Effector memory CD4-positive, alpha-beta T cell (primary cell): ENCODE results near the gene TMEM200B.
"Not testable (repeated sequence)": the region's sequence is repeated elsewhere in the genome, so short reads cannot be mapped to it uniquely, and the experiment has no call there.

Source experiments
- DNase-seq, 3 donors: peaks; one replicate each; pipeline ENCODE4 v3.0.0-alpha.2; 2020
- H3K27ac ChIP-seq: 2 replicates; pipeline ENCODE4 v1.7.0; 2013; ENCODE audit warnings: mild to moderate bottlenecking, low read length, moderate library complexity; ENCODE audit not compliant: insufficient read depth, poor library complexity, severe bottlenecking
- H3K27me3 ChIP-seq: replicated peaks from 2 replicates; pipeline ENCODE4 v1.7.0; 2013; ENCODE audit warnings: mild to moderate bottlenecking, low read length; ENCODE audit not compliant: insufficient read depth, control insufficient read depth, poor library complexity, severe bottlenecking
- H3K36me3 ChIP-seq: 2 replicates; pipeline ENCODE4 v1.7.0; 2013; ENCODE audit warnings: mild to moderate bottlenecking, low read length, moderate library complexity; ENCODE audit not compliant: control insufficient read depth, insufficient read depth
- H3K4me1 ChIP-seq: 2 replicates; pipeline ENCODE4 v1.7.0; 2013; ENCODE audit warnings: low read length, mild to moderate bottlenecking; ENCODE audit not compliant: control insufficient read depth, insufficient read depth, poor library complexity, severe bottlenecking
- H3K4me3 ChIP-seq: 2 replicates; pipeline ENCODE4 v1.7.0; 2013; ENCODE audit warnings: low read length, low read depth, mild to moderate bottlenecking; ENCODE audit not compliant: insufficient read depth, poor library complexity, severe bottlenecking
- H3K9me3 ChIP-seq: 2 replicates; pipeline ENCODE4 v1.7.0; 2013; ENCODE audit warnings: mild to moderate bottlenecking, low read length, moderate library complexity; ENCODE audit not compliant: control insufficient read depth

TMEM200B gene

GRCh38 chr1:29090937-29091618, 32.6 kb downstream of the TMEM200B start:
- H3K27ac ChIP-seq = no peak overlapping the region
- no peak overlapping the region for H3K4me3 ChIP-seq
- H3K36me3 ChIP-seq = peaks cover 35% of the 10 kb centered on the region
- H3K4me1 ChIP-seq = no peaks in the 10 kb centered on the region
- no peaks in the 10 kb centered on the region for H3K9me3 ChIP-seq
- H3K27me3 ChIP-seq = no peaks in the 10 kb centered on the region
- DNase-seq = no peak

- Histone ChIP-seq H3K9me3 (no peaks in the 10 kb centered on the region), H3K27ac (no peak overlapping the region), H3K36me3 (peaks cover 21% of the 10 kb centered on the region), H3K27me3 (no peaks in the 10 kb centered on the region), H3K4me3 (no peak overlapping the region), H3K4me1 (no peaks in the 10 kb centered on the region)
- DNase-seq = no peak
Observed at GRCh38 chr1:29084196-29084521, 39.5 kb downstream of the TMEM200B start.

- H3K27ac ChIP-seq = no peak overlapping the region
- H3K36me3 ChIP-seq = peaks cover 18% of the 10 kb centered on the region
- H3K9me3 ChIP-seq = no peaks in the 10 kb centered on the region
- no peak overlapping the region for H3K4me3 ChIP-seq
- H3K4me1 ChIP-seq = no peaks in the 10 kb centered on the region
- H3K27me3 ChIP-seq = no peaks in the 10 kb centered on the region
- no peak for DNase-seq
Observed at GRCh38 chr1:29083317-29084195, 40.1 kb downstream of the TMEM200B start.

GRCh38 chr1:29082519-29082918, 41.2 kb downstream of the TMEM200B start:
- H3K27ac ChIP-seq = no peak overlapping the region
- peaks cover 17% of the 10 kb centered on the region for H3K36me3 ChIP-seq
- no peaks in the 10 kb centered on the region for H3K4me1 ChIP-seq
- no peaks in the 10 kb centered on the region for H3K27me3 ChIP-seq
- H3K4me3 ChIP-seq = no peak overlapping the region
- H3K9me3 ChIP-seq = no peaks in the 10 kb centered on the region
- DNase-seq = no peak

- DNase-seq = no peak
- Histone ChIP-seq H3K9me3 (no peaks in the 10 kb centered on the region), H3K27me3 (no peaks in the 10 kb centered on the region), H3K36me3 (peaks cover 24% of the 10 kb centered on the region), H3K27ac (no peak overlapping the region), H3K4me1 (no peaks in the 10 kb centered on the region), H3K4me3 (no peak overlapping the region)
Observed at GRCh38 chr1:29081201-29081600, 42.5 kb downstream of the TMEM200B start.

GRCh38 chr1:29079916-29080629, 43.6 kb downstream of the TMEM200B start:
- not testable (repeated sequence) for H3K27ac ChIP-seq, DNase-seq, H3K9me3 ChIP-seq, H3K27me3 ChIP-seq, H3K4me1 ChIP-seq, H3K4me3 ChIP-seq
- H3K36me3 ChIP-seq = peaks cover 26% of the 10 kb centered on the region

GRCh38 chr1:29077155-29077554, 46.5 kb downstream of the TMEM200B start:
- H3K4me1 ChIP-seq = no peaks in the 10 kb centered on the region
- no peaks in the 10 kb centered on the region for H3K9me3 ChIP-seq
- peaks cover 33% of the 10 kb centered on the region for H3K36me3 ChIP-seq
- H3K27me3 ChIP-seq = no peaks in the 10 kb centered on the region
- no peak overlapping the region for H3K27ac ChIP-seq
- no peak overlapping the region for H3K4me3 ChIP-seq
- no peak for DNase-seq
